GM23338 (cell line): ENCODE measurements around the gene PSKH1. TPM values are rescaled to one million over a fixed set of nuclear protein-coding genes. Genes with fewer than 3 reads are reported as not detected.

ENCODE experiments used
- ATAC-seq: fragments of 200-7000 bp; cut with Tn5 transposase; 3 replicates; pipeline ENCODE4 v1.9.1; 2020
- DNase-seq: peaks from one replicate; pipeline ENCODE4 v3.0.0-alpha.2; 2015; ENCODE audit warnings: low spot score
- H2AFZ ChIP-seq: fragments of 200-600 bp; sonication (generic); 2 replicates; pipeline ENCODE4 v1.8.0; 2016; ENCODE audit warnings: antibody characterized with exemption, mild to moderate bottlenecking, moderate library complexity
- H3F3A ChIP-seq: fragments of 200-600 bp; sonication (generic); replicated peaks from 2 replicates; pipeline ENCODE4 v1.8.0; 2017; ENCODE audit warnings: antibody characterized with exemption, mixed run types, low read depth
- H3K27ac ChIP-seq: fragments of 200-600 bp; sonication (generic); 2 replicates; pipeline ENCODE4 v1.6.1; 2016; ENCODE audit warnings: low read depth
- H3K27me3 ChIP-seq: fragments of 200-600 bp; sonication (generic); 2 replicates; pipeline ENCODE4 v1.8.0; 2016; ENCODE audit warnings: mild to moderate bottlenecking, mixed run types, moderate library complexity; ENCODE audit not compliant: insufficient read depth
- H3K36me3 ChIP-seq: fragments of 200-600 bp; sonication (generic); 2 replicates; pipeline ENCODE4 v1.8.0; 2016; ENCODE audit warnings: mild to moderate bottlenecking; ENCODE audit not compliant: insufficient read depth
- H3K4me1 ChIP-seq: fragments of 200-600 bp; sonication (generic); 2 replicates; pipeline ENCODE4 v1.8.0; 2016; ENCODE audit warnings: mild to moderate bottlenecking, moderate library complexity; ENCODE audit not compliant: insufficient read depth
- H3K4me2 ChIP-seq: fragments of 200-600 bp; sonication (generic); 2 replicates; pipeline ENCODE4 v1.7.1; 2017; ENCODE audit warnings: mixed run types
- H3K4me3 ChIP-seq: fragments of 200-600 bp; sonication (generic); 2 replicates; pipeline ENCODE4 v1.6.1; 2016; ENCODE audit warnings: mixed run types
- H3K79me2 ChIP-seq: fragments of 200-600 bp; sonication (generic); replicated peaks from 2 replicates; pipeline ENCODE4 v1.8.0; 2017; ENCODE audit warnings: mild to moderate bottlenecking; ENCODE audit not compliant: insufficient read depth
- H3K9me2 ChIP-seq: fragments of 200-600 bp; sonication (generic); 2 replicates; pipeline ENCODE4 v1.8.0; 2017; ENCODE audit not compliant: insufficient read depth
- H4K20me1 ChIP-seq: fragments of 200-600 bp; sonication (generic); replicated peaks from 2 replicates; pipeline ENCODE4 v1.8.0; 2017; ENCODE audit warnings: mild to moderate bottlenecking; ENCODE audit not compliant: insufficient read depth
- H3K27ac Mint-ChIP-seq: 2 replicates; pipeline ENCODE4 v1.8.0; 2020; ENCODE audit warnings: inconsistent platforms, mild to moderate bottlenecking, moderate library complexity, mixed read lengths
- H3K27me3 Mint-ChIP-seq: 3 replicates; pipeline ENCODE4 v1.8.0; 2022; ENCODE audit warnings: low read depth, mild to moderate bottlenecking, moderate library complexity, mixed read lengths, inconsistent platforms; ENCODE audit not compliant: insufficient read depth, poor library complexity
- H3K36me3 Mint-ChIP-seq: 3 replicates; pipeline ENCODE4 v1.8.0; 2021; ENCODE audit warnings: low read depth, mild to moderate bottlenecking, inconsistent platforms, moderate library complexity, mixed read lengths
- H3K4me1 Mint-ChIP-seq: 3 replicates; pipeline ENCODE4 v1.8.0; 2020; ENCODE audit warnings: mild to moderate bottlenecking, inconsistent platforms, mixed read lengths
- H3K4me3 Mint-ChIP-seq: 3 replicates; pipeline ENCODE4 v1.8.0; 2021; ENCODE audit warnings: moderate library complexity, mild to moderate bottlenecking, inconsistent platforms, mixed read lengths
- H3K9me3 Mint-ChIP-seq: 3 replicates; pipeline ENCODE4 v1.8.0; 2020; ENCODE audit warnings: moderate library complexity, mild to moderate bottlenecking, inconsistent platforms, mixed read lengths
- CREB1 ChIP-seq: fragments of 250-450 bp; sonication (Bioruptor Pico); IDR thresholded peaks from 2 replicates; pipeline ENCODE4 v1.5.0; 2020; ENCODE audit warnings: low read depth, mild to moderate bottlenecking, moderate library complexity
- EZH2 ChIP-seq: fragments of 200-600 bp; sonication (generic); IDR thresholded peaks from one replicate; pipeline ENCODE4 v1.8.0; 2017; ENCODE audit warnings: antibody characterized with exemption, mild to moderate bottlenecking, low read depth; ENCODE audit not compliant: unreplicated experiment
- JUNB ChIP-seq: IDR thresholded peaks from one replicate; pipeline ENCODE4 v1.6.1; 2016; ENCODE audit warnings: antibody characterized with exemption; ENCODE audit not compliant: unreplicated experiment
- ZNF114 ChIP-seq: fragments of 250-450 bp; sonication (Bioruptor Pico); IDR thresholded peaks from 2 replicates; pipeline ENCODE4 v1.5.0; 2020; ENCODE audit warnings: mild to moderate bottlenecking, moderate library complexity
- polyA plus RNA-seq: library from polyadenylated mRNA; unstranded; fragments of >200 nt; fragmentation: Nextera tagmentation; extraction: Ambion mirVana; gene quantifications from 2 replicates; pipeline ENCODE4 v1.2.1, GENCODE V29; 2016
- total RNA-seq: library from RNA; depleted of rRNA; stranded (reverse); fragments of >200 nt; shearing (Covaris generic); gene quantifications from 2 replicates; pipeline ENCODE4 v1.2.3, GENCODE V29; 2014
- TF ChIP-seq, protein P1 (sequence below): IDR thresholded peaks from 2 replicates; pipeline ENCODE4 v1.6.1; 2016; ENCODE audit warnings: antibody characterized with exemption
- TF ChIP-seq, protein P2 (sequence below), 2 experiments: fragments of 200-600 bp in 1 of 2; sonication (generic) in 1 of 2; conservative IDR thresholded peaks; 2 replicates each; pipeline versions ENCODE4 v1.5.1 to v1.6.1; 2016 to 2017; ENCODE audit warnings: antibody characterized with exemption in 2 of 2, low read depth in 2 of 2, mild to moderate bottlenecking in 2 of 2, moderate library complexity in 1 of 2
- TF ChIP-seq, protein P3 (sequence below): fragments of 250-450 bp; sonication (Bioruptor Pico); IDR thresholded peaks from 2 replicates; pipeline ENCODE4 v1.5.0; 2020; ENCODE audit warnings: mild to moderate bottlenecking, moderate library complexity

PSKH1 gene
- total and polyA plus RNA-seq, 2 experiments from 2014 or later: 14.3 to 23.9 TPM

DNA sequence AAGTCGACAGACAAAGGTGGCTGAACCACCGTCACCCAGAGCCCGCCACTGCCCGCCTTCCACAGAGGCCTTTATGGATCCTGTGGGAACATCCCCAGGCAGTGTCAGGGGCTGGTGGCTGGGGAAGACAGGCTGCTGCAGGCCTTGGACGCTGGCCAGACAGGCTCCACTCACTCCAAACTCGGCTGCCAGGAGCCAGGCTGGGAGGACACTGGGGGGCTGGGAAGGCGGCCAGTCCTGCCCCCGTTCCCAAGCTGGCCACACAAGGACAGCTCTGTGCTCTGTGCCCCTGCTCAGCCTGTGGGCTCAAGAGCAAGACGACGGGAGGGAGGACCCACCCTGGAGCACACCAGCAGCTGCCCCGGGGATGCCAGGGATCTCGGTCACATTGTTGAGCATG, 58.4 kb downstream of the PSKH1 start:
- Histone ChIP-seq H3K4me3 (no peak overlapping the region), H3K4me2 (no peak overlapping the region), H3K79me2 (no peaks in the 10 kb centered on the region), H3K27ac (no peak overlapping the region), H3K4me1 (no peaks in the 10 kb centered on the region), H2AFZ (no peak overlapping the region), H3K9me2 (no peaks in the 10 kb centered on the region), H3F3A (no peaks in the 10 kb centered on the region), H4K20me1 (no peaks in the 10 kb centered on the region), H3K36me3 (peaks cover 13% of the 10 kb centered on the region; the same call in 1 of the 2 replicates), H3K27me3 (no peaks in the 10 kb centered on the region)
- peaks cover 37% of the 10 kb centered on the region for H3K36me3 Mint-ChIP-seq
- ATAC-seq: no peak
- no peak overlapping the region for H3K27ac Mint-ChIP-seq
- H3K4me1 Mint-ChIP-seq: no peaks in the 10 kb centered on the region
- peaks cover 4% of the 10 kb centered on the region for H3K27me3 Mint-ChIP-seq
- TF ChIP-seq JUNB (no peak), EZH2 (no peak), ZNF114 (no peak), CREB1 (no peak)
- TF ChIP-seq, protein P1, sequence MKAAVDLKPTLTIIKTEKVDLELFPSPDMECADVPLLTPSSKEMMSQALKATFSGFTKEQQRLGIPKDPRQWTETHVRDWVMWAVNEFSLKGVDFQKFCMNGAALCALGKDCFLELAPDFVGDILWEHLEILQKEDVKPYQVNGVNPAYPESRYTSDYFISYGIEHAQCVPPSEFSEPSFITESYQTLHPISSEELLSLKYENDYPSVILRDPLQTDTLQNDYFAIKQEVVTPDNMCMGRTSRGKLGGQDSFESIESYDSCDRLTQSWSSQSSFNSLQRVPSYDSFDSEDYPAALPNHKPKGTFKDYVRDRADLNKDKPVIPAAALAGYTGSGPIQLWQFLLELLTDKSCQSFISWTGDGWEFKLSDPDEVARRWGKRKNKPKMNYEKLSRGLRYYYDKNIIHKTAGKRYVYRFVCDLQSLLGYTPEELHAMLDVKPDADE: no peak
- TF ChIP-seq, protein P2, sequence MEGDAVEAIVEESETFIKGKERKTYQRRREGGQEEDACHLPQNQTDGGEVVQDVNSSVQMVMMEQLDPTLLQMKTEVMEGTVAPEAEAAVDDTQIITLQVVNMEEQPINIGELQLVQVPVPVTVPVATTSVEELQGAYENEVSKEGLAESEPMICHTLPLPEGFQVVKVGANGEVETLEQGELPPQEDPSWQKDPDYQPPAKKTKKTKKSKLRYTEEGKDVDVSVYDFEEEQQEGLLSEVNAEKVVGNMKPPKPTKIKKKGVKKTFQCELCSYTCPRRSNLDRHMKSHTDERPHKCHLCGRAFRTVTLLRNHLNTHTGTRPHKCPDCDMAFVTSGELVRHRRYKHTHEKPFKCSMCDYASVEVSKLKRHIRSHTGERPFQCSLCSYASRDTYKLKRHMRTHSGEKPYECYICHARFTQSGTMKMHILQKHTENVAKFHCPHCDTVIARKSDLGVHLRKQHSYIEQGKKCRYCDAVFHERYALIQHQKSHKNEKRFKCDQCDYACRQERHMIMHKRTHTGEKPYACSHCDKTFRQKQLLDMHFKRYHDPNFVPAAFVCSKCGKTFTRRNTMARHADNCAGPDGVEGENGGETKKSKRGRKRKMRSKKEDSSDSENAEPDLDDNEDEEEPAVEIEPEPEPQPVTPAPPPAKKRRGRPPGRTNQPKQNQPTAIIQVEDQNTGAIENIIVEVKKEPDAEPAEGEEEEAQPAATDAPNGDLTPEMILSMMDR (conservative IDR thresholded peaks at IDR 0.05; ENCODE audit: low read depth in 2 of 2): no peak
- no peaks in the 10 kb centered on the region for H3K9me3 Mint-ChIP-seq
- no peak for DNase-seq
- no peak overlapping the region for H3K4me3 Mint-ChIP-seq

DNA sequence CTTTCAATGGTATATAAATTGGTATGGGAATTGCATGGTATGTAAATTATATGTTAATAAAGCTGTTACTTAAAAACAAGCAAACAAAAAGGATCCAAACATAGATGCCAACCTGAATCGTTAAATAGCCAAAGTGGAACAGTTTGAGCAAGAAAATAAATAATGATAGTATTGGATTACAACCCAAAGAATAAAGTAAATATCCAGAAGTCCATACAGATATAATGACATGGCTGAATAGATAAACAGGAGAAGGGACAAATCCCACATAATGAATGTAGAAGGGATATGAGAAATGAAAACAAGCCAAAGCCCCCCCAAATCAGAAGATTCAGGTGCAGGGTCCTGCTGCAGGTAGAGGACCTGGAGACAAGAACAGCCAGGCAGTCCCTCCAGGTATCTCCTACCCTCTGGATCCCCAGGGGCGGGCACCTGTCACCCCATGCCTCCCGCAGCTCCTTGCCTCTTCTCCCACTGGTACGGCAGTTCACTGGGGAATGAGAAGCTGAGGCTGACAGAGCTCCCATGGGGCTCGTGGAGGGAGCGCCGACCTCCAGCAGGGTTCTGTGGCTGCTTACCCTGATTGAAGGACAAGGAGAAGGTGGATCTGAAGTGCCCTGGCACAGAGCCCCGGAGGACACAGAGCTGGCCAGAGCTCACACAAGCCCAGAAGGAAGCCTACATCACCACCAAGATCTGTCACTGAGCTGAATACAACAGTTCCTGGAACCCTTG, 60.8 kb downstream of the PSKH1 start:
- H3K4me2 ChIP-seq: no peak overlapping the region
- no peaks in the 10 kb centered on the region for H3K9me3 Mint-ChIP-seq
- H3K27me3 ChIP-seq: no peaks in the 10 kb centered on the region
- no peaks in the 10 kb centered on the region; the same call in 2 of the 3 replicates for H3K4me1 Mint-ChIP-seq
- H3K4me3 Mint-ChIP-seq: no peak overlapping the region
- no peak overlapping the region for H2AFZ ChIP-seq
- H3K36me3 ChIP-seq: peaks cover 6% of the 10 kb centered on the region; the same call in 1 of the 2 replicates
- no peak overlapping the region for H3K4me3 ChIP-seq
- peaks cover 3% of the 10 kb centered on the region for H3K27me3 Mint-ChIP-seq
- TF ChIP-seq, protein P2 (conservative IDR thresholded peaks at IDR 0.05; ENCODE audit: low read depth in 2 of 2): no peak
- TF ChIP-seq, protein P3, sequence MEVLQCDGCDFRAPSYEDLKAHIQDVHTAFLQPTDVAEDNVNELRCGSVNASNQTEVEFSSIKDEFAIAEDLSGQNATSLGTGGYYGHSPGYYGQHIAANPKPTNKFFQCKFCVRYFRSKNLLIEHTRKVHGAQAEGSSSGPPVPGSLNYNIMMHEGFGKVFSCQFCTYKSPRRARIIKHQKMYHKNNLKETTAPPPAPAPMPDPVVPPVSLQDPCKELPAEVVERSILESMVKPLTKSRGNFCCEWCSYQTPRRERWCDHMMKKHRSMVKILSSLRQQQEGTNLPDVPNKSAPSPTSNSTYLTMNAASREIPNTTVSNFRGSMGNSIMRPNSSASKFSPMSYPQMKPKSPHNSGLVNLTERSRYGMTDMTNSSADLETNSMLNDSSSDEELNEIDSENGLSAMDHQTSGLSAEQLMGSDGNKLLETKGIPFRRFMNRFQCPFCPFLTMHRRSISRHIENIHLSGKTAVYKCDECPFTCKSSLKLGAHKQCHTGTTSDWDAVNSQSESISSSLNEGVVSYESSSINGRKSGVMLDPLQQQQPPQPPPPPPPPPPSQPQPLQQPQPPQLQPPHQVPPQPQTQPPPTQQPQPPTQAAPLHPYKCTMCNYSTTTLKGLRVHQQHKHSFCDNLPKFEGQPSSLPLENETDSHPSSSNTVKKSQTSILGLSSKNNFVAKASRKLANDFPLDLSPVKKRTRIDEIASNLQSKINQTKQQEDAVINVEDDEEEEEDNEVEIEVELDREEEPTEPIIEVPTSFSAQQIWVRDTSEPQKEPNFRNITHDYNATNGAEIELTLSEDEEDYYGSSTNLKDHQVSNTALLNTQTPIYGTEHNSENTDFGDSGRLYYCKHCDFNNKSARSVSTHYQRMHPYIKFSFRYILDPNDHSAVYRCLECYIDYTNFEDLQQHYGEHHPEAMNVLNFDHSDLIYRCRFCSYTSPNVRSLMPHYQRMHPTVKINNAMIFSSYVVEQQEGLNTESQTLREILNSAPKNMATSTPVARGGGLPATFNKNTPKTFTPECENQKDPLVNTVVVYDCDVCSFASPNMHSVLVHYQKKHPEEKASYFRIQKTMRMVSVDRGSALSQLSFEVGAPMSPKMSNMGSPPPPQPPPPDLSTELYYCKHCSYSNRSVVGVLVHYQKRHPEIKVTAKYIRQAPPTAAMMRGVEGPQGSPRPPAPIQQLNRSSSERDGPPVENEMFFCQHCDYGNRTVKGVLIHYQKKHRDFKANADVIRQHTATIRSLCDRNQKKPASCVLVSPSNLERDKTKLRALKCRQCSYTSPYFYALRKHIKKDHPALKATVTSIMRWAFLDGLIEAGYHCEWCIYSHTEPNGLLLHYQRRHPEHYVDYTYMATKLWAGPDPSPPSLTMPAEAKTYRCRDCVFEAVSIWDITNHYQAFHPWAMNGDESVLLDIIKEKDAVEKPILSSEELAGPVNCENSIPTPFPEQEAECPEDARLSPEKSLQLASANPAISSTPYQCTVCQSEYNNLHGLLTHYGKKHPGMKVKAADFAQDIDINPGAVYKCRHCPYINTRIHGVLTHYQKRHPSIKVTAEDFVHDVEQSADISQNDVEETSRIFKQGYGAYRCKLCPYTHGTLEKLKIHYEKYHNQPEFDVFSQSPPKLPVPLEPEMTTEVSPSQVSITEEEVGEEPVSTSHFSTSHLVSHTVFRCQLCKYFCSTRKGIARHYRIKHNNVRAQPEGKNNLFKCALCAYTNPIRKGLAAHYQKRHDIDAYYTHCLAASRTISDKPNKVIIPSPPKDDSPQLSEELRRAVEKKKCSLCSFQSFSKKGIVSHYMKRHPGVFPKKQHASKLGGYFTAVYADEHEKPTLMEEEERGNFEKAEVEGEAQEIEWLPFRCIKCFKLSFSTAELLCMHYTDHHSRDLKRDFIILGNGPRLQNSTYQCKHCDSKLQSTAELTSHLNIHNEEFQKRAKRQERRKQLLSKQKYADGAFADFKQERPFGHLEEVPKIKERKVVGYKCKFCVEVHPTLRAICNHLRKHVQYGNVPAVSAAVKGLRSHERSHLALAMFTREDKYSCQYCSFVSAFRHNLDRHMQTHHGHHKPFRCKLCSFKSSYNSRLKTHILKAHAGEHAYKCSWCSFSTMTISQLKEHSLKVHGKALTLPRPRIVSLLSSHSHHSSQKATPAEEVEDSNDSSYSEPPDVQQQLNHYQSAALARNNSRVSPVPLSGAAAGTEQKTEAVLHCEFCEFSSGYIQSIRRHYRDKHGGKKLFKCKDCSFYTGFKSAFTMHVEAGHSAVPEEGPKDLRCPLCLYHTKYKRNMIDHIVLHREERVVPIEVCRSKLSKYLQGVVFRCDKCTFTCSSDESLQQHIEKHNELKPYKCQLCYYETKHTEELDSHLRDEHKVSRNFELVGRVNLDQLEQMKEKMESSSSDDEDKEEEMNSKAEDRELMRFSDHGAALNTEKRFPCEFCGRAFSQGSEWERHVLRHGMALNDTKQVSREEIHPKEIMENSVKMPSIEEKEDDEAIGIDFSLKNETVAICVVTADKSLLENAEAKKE: no peak
- H3K79me2 ChIP-seq: no peaks in the 10 kb centered on the region
- no peaks in the 10 kb centered on the region for H3K9me2 ChIP-seq
- DNase-seq: no peak
- peaks cover 37% of the 10 kb centered on the region for H3K36me3 Mint-ChIP-seq
- H4K20me1 ChIP-seq: peaks cover 3% of the 10 kb centered on the region; the same call in 1 of the 2 replicates
- H3F3A ChIP-seq: no peaks in the 10 kb centered on the region
- no peak for ATAC-seq
- no peak overlapping the region for H3K27ac Mint-ChIP-seq
- H3K4me1 ChIP-seq: no peaks in the 10 kb centered on the region
- H3K27ac ChIP-seq: no peak overlapping the region
